H1 (cell line): ENCODE data around the gene BIK. TPM values are rescaled to one million over a fixed set of nuclear protein-coding genes. Genes with fewer than 3 reads are reported as not detected.

Experiments
- ASH2L ChIP-seq: fragments of 200-600, 300-600 bp; sonication (generic); IDR thresholded peaks from one replicate; pipeline ENCODE4 v1.7.1; 2017; ENCODE audit warnings: low read length
- BACH1 ChIP-seq: IDR thresholded peaks from 2 replicates; pipeline ENCODE4 v1.6.1; 2012; ENCODE audit warnings: low read length, improper control_type of control experiment
- CHD7 ChIP-seq: fragments of 300-600 bp; sonication (generic); IDR thresholded peaks from 2 replicates; pipeline ENCODE4 v1.7.1; 2012; ENCODE audit warnings: low read length, moderate library complexity, mild to moderate bottlenecking, inconsistent platforms; ENCODE audit not compliant: insufficient replicate concordance
- CTCF ChIP-seq, 3 experiments: IDR thresholded peaks; 1 replicate in 2 of 3; 2 replicates in 1 of 3; pipeline versions ENCODE4 v1.5.1 to v1.6.1; 2011; ENCODE audit warnings: low read length in 3 of 3, mild to moderate bottlenecking in 3 of 3, inconsistent platforms in 2 of 3, low read depth in 1 of 3, moderate library complexity in 1 of 3; ENCODE audit not compliant: insufficient read depth in 1 of 3; ENCODE audit errors: control extremely low read depth in 1 of 3
- HDAC2 ChIP-seq, 2 experiments: fragments of 300-600 bp in 1 of 2; sonication (generic) in 1 of 2; IDR thresholded peaks; 2 replicates each; pipeline ENCODE4 v1.6.1; 2011 to 2012; ENCODE audit warnings: low read depth in 2 of 2, low read length in 2 of 2, mild to moderate bottlenecking in 2 of 2, moderate library complexity in 2 of 2, borderline replicate concordance in 1 of 2, inconsistent platforms in 1 of 2
- NANOG ChIP-seq: IDR thresholded peaks from 2 replicates; pipeline ENCODE4 v1.6.1; 2011; ENCODE audit warnings: low read length, low read depth, mild to moderate bottlenecking, inconsistent platforms; ENCODE audit not compliant: insufficient read depth, poor library complexity, severe bottlenecking
- polyA plus RNA-seq, 7 experiments: library from polyadenylated mRNA; depleted of rRNA in 3 of 7; stranded (reverse) in 5 of 7; unstranded in 2 of 7; fragments of >200 nt in 5 of 7; fragments of 200-250 nt in 2 of 7; gene quantifications; 1 replicate in 5 of 7; 2 replicates in 1 of 7; 4 replicates in 1 of 7; pipeline versions ENCODE4 v1.2.1 to v1.2.3, GENCODE V29; 2011 to 2013; ENCODE audit warnings: missing spikeins in 2 of 7, mixed read lengths in 2 of 7
- total RNA-seq: library from RNA; stranded (reverse); fragmentation: NEBNext Ultra II Directional; extraction: Animal tissue kit (Norgen Biotek cat#: 25700); gene quantifications from 2 replicates; pipeline ENCODE4 v1.2.1, GENCODE V29; 2021

The BIK gene
- total and polyA plus RNA-seq, 2 of the 8 experiments (the other 6 are each of a cell fraction or from before 2014, with no cell fraction given) = 3.3 to 5.5 TPM

- TF ChIP-seq CHD7 = no peak
- no peak for TF ChIP-seq ASH2L
- TF ChIP-seq BACH1 = no peak
- TF ChIP-seq NANOG = no peak
- no peak for TF ChIP-seq CTCF (IDR thresholded peaks at IDR 0.05; ENCODE audit: control extremely low read depth in 1 of 3, insufficient read depth in 1 of 3, low read depth in 1 of 3, low read length in 3 of 3)
- TF ChIP-seq HDAC2 (IDR thresholded peaks at IDR 0.05; ENCODE audit: borderline replicate concordance in 1 of 2, low read depth in 2 of 2, low read length in 2 of 2) = no peak
Measured at GRCh38 chr22:43152357-43153071, 42.0 kb downstream of the BIK start (continued).
